Hepatocyte (in vitro differentiated cells): ENCODE measurements around the gene C18orf54.

Experiments used
- CTCF ChIP-seq: fragments of 200-600 bp; sonication (generic); IDR thresholded peaks from 2 replicates; pipeline ENCODE4 v1.5.1; 2016; ENCODE audit warnings: antibody characterized with exemption, mild to moderate bottlenecking; ENCODE audit not compliant: poor library complexity
- EZH2 ChIP-seq: fragments of 200-600 bp; sonication (generic); IDR thresholded peaks from 2 replicates; pipeline ENCODE4 v1.6.1; 2016; ENCODE audit warnings: antibody characterized with exemption, mild to moderate bottlenecking, borderline replicate concordance

- TF ChIP-seq CTCF (no peak), EZH2 (no peak)
These were observed 66.1 kb downstream of the C18orf54 start for GRCh38 chr18:54423831-54424230.
